ENCODE results near the gene OPCML.

The OPCML gene

GRCh38 chr11:133207995-133208394 lies 324.3 kb downstream of the OPCML start:
- H3K4me3 ChIP-seq (ENCODE audit: low read length), result no peak overlapping the region
- TF ChIP-seq CTCF (conservative IDR thresholded peaks at IDR 0.05; ENCODE audit: low read length), result no peak
- DNase-seq (ENCODE audit: low read depth), result no peak

- H3K4me3 ChIP-seq (ENCODE audit: low read length), result no peak overlapping the region
- TF ChIP-seq CTCF (conservative IDR thresholded peaks at IDR 0.05; ENCODE audit: low read length), result no peak
- DNase-seq (ENCODE audit: low read depth), result no peak
These were observed 325.8 kb downstream of the OPCML start for GRCh38 chr11:133206313-133207005.

- DNase-seq (ENCODE audit: low read depth), result no peak
- no peak for TF ChIP-seq CTCF (conservative IDR thresholded peaks at IDR 0.05; ENCODE audit: low read length)
- H3K4me3 ChIP-seq (ENCODE audit: low read length), result no peak overlapping the region
These were observed 328.1 kb downstream of the OPCML start for GRCh38 chr11:133204158-133204557.

GRCh38 chr11:133202816-133203215 lies 329.5 kb downstream of the OPCML start:
- TF ChIP-seq CTCF (conservative IDR thresholded peaks at IDR 0.05; ENCODE audit: low read length), result no peak
- DNase-seq (ENCODE audit: low read depth), result no peak
- H3K4me3 ChIP-seq (ENCODE audit: low read length), result no peak overlapping the region

- H3K4me3 ChIP-seq (ENCODE audit: low read length), result no peak overlapping the region
- no peak for TF ChIP-seq CTCF (conservative IDR thresholded peaks at IDR 0.05; ENCODE audit: low read length)
- DNase-seq (ENCODE audit: low read depth), result no peak
These were observed 333.9 kb downstream of the OPCML start for GRCh38 chr11:133198438-133198837.

GRCh38 chr11:133197425-133197824 lies 334.9 kb downstream of the OPCML start:
- TF ChIP-seq CTCF (conservative IDR thresholded peaks at IDR 0.05; ENCODE audit: low read length), result no peak
- H3K4me3 ChIP-seq (ENCODE audit: low read length), result no peak overlapping the region
- no peak for DNase-seq (ENCODE audit: low read depth)

GRCh38 chr11:133191931-133192330 lies 340.4 kb downstream of the OPCML start:
- no peak for DNase-seq (ENCODE audit: low read depth)
- TF ChIP-seq CTCF (conservative IDR thresholded peaks at IDR 0.05; ENCODE audit: low read length), result no peak
- no peak overlapping the region for H3K4me3 ChIP-seq (ENCODE audit: low read length)

All from AG10803 (cell line).